Lower lobe of right lung (tissue), 2 donors: ENCODE data around the gene PCBP2. TPM values are rescaled to one million over a fixed set of nuclear protein-coding genes. Genes with fewer than 3 reads are reported as not detected.

Experiments used
- ATAC-seq, 2 donors: fragments of 200-7000 bp; cut with Tn5 transposase; one replicate each; pipeline ENCODE4 v1.9.1; 2020 to 2022; ENCODE audit warnings: mild to moderate bottlenecking in 2 of 2, moderate library complexity in 2 of 2
- DNase-seq: peaks from one replicate; pipeline ENCODE4 v3.0.0-alpha.2; 2020
- H3K27ac ChIP-seq: fragments of 200-600 bp; one replicate; pipeline ENCODE4 v1.8.0; 2022
- H3K27me3 ChIP-seq: fragments of 200-600 bp; one replicate; pipeline ENCODE4 v1.8.0; 2022; ENCODE audit warnings: low read depth
- H3K36me3 ChIP-seq: fragments of 200-600 bp; one replicate; pipeline ENCODE4 v1.8.0; 2022; ENCODE audit warnings: mild to moderate bottlenecking
- H3K4me1 ChIP-seq: fragments of 200-600 bp; one replicate; pipeline ENCODE4 v1.8.0; 2022
- H3K4me3 ChIP-seq: fragments of 200-600 bp; one replicate; pipeline ENCODE4 v1.8.0; 2022; ENCODE audit warnings: mild to moderate bottlenecking
- H3K9me3 ChIP-seq: fragments of 200-600 bp; one replicate; pipeline ENCODE4 v1.8.0; 2022
- intact Hi-C: fragments of 100-400 bp; cut with DNase I; formaldehyde crosslinking; loops from one replicate; pipeline ENCODE4 v1.11.0; 2022
- total RNA-seq: library from RNA; stranded (reverse); fragmentation: NEBNext Ultra II Directional; extraction: Animal tissue kit (Norgen Biotek cat#: 25700); gene quantifications from one replicate; pipeline ENCODE4 v1.2.1, GENCODE V29; 2021
- TF ChIP-seq, protein P1 (sequence below): fragments of 200-600 bp; IDR thresholded peaks from one replicate; pipeline ENCODE4 v1.8.0; 2022; ENCODE audit warnings: antibody characterized with exemption, mild to moderate bottlenecking
- donor health status: DM: no; HTN: yes; CAD: no; lungs with severe emphysema.

The PCBP2 gene
- total RNA-seq, 1 donor from 2014 or later, result 767 TPM

DNA sequence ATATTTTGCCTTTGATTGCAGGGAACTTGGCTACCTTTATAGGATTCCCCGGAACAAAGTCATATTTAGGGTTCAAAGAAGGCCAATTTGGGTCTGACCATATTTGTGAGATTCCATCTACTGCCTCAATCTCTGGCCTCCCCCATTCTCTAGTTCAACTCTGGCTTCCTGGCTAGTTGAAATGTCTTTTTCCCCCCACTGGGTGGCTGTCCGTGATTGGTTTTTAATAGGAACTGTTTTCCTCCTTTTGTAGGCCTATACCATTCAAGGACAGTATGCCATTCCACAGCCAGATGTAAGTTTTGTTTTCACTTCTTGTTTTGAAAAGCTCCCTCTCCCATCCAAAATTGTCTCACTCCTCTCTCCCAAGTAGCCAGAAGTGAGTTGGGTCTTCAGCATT lies 13.8 kb downstream of the PCBP2 start:
- intact Hi-C loops, result no loop called here
- TF ChIP-seq, protein P1, sequence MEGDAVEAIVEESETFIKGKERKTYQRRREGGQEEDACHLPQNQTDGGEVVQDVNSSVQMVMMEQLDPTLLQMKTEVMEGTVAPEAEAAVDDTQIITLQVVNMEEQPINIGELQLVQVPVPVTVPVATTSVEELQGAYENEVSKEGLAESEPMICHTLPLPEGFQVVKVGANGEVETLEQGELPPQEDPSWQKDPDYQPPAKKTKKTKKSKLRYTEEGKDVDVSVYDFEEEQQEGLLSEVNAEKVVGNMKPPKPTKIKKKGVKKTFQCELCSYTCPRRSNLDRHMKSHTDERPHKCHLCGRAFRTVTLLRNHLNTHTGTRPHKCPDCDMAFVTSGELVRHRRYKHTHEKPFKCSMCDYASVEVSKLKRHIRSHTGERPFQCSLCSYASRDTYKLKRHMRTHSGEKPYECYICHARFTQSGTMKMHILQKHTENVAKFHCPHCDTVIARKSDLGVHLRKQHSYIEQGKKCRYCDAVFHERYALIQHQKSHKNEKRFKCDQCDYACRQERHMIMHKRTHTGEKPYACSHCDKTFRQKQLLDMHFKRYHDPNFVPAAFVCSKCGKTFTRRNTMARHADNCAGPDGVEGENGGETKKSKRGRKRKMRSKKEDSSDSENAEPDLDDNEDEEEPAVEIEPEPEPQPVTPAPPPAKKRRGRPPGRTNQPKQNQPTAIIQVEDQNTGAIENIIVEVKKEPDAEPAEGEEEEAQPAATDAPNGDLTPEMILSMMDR, result no peak
- no peaks in the 10 kb centered on the region for H3K27me3 ChIP-seq
- ATAC-seq (no peak), DNase-seq (no peak)
- no peak overlapping the region for H3K4me3 ChIP-seq
- H3K36me3 ChIP-seq, result peaks cover 100% of the 10 kb centered on the region
- no peaks in the 10 kb centered on the region for H3K4me1 ChIP-seq
- H3K9me3 ChIP-seq, result no peaks in the 10 kb centered on the region
- no peak overlapping the region for H3K27ac ChIP-seq

DNA sequence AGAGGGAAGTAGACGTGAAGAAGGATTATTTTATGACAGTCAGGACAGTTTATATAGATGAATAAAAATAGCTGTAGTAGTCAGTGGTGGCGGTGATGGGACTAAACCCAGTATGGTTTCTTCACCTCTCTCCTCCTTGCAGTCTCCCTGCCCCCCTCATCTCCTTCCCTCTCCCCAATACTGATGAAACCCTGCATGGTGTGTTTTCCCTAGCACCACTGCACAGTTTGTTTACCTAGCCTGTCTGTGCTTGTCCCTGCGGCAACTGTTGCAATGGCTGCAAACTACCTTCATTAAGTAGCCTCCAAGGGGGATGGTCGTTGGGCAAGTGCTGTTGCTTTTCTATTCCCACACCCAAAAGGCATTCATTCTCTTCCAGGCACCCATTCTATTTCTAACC lies 14.7 kb downstream of the PCBP2 start:
- H3K4me3 ChIP-seq, result no peak overlapping the region
- ATAC-seq (no peak), DNase-seq (no peak)
- no peaks in the 10 kb centered on the region for H3K9me3 ChIP-seq
- H3K36me3 ChIP-seq, result peaks cover 100% of the 10 kb centered on the region
- TF ChIP-seq, protein P1, result no peak
- intact Hi-C loops, result no loop called here
- no peaks in the 10 kb centered on the region for H3K27me3 ChIP-seq
- no peaks in the 10 kb centered on the region for H3K4me1 ChIP-seq
- no peak overlapping the region for H3K27ac ChIP-seq

DNA sequence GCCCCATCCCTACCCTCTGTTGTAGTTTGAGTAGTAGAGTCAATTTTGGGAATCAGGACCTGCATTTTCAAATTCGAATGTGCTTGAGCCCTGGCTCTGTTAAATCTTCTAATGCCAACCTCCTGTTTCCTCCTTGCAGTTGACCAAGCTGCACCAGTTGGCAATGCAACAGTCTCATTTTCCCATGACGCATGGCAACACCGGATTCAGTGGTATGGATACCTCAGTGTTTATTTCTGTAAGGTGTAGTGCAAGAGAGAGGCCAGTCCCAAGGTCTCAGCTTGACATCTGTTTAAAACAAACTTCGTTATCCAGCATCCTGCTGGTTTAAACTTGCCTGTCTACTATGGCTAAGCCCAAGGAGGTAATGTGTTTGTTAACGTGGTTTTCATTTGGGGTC lies 15.2 kb downstream of the PCBP2 start:
- Histone ChIP-seq H3K27me3 (no peaks in the 10 kb centered on the region), H3K9me3 (no peaks in the 10 kb centered on the region), H3K36me3 (peaks cover 100% of the 10 kb centered on the region), H3K4me3 (no peak overlapping the region), H3K4me1 (peaks cover 2% of the 10 kb centered on the region), H3K27ac (no peak overlapping the region)
- TF ChIP-seq, protein P1, result no peak
- intact Hi-C loops, result no loop called here
- no peak for DNase-seq
- ATAC-seq, result no peak

DNA sequence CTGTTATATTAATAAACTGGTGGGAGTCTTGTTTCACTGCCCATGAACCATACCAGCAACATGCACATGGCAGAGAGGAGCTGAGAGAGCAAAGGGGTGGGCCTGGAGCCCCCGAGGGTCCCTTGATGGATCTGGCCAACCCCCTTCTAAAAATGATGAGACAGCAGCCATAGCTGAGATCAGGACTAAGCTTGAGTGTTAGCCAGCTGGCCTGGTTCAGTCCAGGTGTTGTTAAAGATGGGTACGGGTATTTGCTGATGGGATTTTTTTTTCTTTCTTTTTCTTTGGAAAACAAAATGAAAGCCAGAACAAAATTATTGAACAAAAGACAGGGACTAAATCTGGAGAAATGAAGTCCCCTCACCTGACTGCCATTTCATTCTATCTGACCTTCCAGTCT lies 16.0 kb downstream of the PCBP2 start:
- DNase-seq (no peak), ATAC-seq (no peak)
- no peak overlapping the region for H3K4me3 ChIP-seq
- TF ChIP-seq, protein P1, result no peak
- intact Hi-C loops, result no loop called here
- H3K36me3 ChIP-seq, result peaks cover 100% of the 10 kb centered on the region
- H3K4me1 ChIP-seq, result peaks cover 9% of the 10 kb centered on the region
- no peaks in the 10 kb centered on the region for H3K9me3 ChIP-seq
- no peaks in the 10 kb centered on the region for H3K27me3 ChIP-seq
- H3K27ac ChIP-seq, result no peak overlapping the region

DNA sequence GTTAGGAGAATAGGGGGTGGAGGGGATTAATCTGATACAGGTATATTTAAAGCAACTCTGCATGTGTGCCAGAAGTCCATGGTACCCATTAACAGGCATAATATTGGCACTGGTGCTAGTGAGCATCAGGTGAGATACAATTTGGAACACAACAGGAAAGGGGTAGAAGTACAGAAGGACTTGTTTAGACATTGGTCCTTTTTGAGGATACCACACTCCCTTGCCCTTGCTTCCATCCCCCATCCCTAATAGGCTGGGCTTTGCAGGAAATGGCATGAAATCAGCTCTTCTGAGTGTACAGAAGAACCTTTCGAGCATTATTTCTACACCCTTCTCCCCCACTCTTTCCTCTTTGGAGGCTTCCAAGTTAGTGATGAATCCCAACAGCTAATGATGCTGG lies 16.4 kb downstream of the PCBP2 start:
- Histone ChIP-seq H3K9me3 (no peaks in the 10 kb centered on the region), H3K27me3 (no peaks in the 10 kb centered on the region), H3K4me3 (no peak overlapping the region), H3K36me3 (peaks cover 100% of the 10 kb centered on the region), H3K4me1 (peaks cover 12% of the 10 kb centered on the region), H3K27ac (no peak overlapping the region)
- TF ChIP-seq, protein P1, result no peak
- DNase-seq (no peak), ATAC-seq (no peak)
- intact Hi-C loops, result no loop called here

DNA sequence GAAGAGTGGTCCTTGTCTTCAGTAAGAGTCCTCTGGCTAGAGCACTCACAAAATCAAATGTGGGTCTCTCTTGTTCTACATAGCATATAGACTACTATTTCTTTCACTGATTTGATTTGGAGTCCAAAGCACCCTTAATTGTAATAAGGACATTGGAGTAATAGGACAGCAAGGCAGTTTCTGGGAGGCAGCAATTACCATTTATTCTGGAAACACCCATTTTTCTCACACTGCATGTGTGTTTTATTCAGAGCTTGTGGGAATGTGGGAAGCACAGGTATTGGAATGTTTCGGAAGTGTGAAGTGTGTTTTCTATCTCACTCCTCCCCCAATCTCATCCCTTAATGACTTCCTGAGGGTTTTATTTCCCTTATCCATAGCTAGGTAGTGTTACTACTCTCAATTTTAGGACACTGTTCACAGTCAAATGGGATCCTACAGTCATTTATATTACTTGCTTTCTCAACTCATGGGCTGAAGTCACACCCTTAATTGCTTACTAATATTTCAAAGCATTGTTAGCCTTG lies 20.2 kb downstream of the PCBP2 start:
- ATAC-seq (no peak), DNase-seq (no peak)
- Histone ChIP-seq H3K36me3 (peaks cover 100% of the 10 kb centered on the region), H3K9me3 (no peaks in the 10 kb centered on the region), H3K4me1 (peaks cover 28% of the 10 kb centered on the region), H3K4me3 (no peak overlapping the region), H3K27ac (no peak overlapping the region), H3K27me3 (no peaks in the 10 kb centered on the region)
- intact Hi-C loops, result no loop called here
- TF ChIP-seq, protein P1, result no peak
